ENCODE data around the gene HIC2.
"Not testable (repeated sequence)": the region's sequence is repeated elsewhere in the genome, so short reads cannot be mapped to it uniquely, and the experiment has no call there.

The HIC2 gene

DNA sequence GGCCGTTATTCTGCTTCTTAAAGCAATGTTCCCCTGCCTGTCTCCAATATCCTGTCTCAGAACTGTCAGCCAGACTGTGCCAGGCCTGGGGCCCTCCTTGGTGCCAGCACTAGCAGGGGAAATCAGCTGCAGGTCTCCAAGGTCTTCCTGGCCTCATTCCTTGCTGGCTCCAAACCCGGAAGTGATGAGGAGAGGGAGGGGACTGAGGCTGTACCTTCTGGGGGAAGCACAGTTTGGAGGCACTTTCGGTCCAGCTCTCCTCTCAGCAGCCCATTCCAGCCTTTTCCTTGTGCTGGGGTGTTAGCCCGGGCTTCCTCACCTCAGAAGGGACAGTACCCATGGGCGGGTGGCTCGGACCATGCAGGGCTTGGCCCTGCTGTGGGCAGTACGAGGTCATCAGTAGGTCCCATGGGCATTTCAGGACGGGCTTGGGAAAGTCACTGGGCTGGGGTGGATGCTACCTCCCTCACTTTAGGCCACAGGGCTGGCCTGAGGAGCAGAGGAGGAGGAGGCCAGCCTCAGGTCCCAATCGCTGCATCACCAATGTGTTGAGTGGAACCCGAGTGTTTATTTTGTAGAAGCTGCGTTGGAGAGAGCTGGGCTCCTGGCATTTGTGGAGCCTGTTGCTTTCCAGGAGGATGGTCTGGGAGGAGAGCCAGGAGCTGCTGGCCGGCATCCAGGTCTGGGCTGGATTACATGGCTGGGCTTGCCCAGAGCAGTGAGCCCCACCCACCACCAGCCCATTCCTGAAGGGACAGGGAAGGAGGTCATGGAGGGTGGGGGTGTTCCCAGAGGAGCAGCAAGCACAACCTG is 19.0 kb downstream of the HIC2 start:
- not testable (repeated sequence) for DNase-seq

DNA sequence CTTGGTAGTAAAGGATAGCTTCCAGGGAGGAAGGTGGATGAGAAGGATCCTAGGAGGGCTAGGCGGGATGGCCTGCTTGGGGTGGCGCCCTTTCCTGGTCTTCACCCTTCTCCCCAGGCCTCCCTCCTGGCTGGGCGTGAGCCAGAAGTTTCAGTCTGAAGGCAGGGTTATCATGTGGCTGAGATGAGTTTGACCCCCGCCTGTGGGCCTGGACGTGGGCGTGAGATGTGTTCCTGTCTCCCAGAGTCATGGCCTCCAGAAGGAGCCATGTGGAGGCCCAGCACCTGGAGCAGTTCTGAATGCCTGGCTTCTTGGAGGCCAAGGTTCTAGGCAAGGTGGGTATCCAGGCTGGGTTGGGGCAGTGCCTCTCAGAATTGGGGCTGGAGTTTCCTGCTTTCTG is 20.8 kb downstream of the HIC2 start:
- DNase-seq: not testable (repeated sequence)

GRCh38 chr22:21440018-21440636 is 23.0 kb downstream of the HIC2 start:
- not testable (repeated sequence) for DNase-seq

DNA sequence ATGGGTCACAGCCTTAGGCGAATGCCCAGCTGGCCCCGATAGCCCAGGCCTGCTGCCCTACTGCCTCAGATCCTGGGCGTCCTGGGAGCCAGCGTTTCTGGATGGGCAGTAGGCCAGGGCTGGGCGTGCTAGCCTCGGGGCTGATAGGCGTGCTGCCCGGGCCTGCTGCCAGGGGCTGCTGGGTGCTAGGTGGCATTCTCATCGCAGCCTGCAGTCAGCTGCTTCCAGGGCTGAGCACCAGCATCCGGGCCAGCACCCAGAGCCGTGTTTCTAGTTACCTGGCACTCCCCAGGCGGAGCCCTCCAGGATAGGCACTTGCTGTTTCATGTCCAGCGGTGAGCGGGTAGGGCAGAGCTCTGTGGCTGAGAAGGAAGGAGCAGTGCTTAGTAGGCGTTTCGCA is 23.5 kb downstream of the HIC2 start:
- DNase-seq: not testable (repeated sequence)

- DNase-seq: not testable (repeated sequence)
Observed at GRCh38 chr22:21441170-21441569, 24.0 kb downstream of the HIC2 start.

DNA sequence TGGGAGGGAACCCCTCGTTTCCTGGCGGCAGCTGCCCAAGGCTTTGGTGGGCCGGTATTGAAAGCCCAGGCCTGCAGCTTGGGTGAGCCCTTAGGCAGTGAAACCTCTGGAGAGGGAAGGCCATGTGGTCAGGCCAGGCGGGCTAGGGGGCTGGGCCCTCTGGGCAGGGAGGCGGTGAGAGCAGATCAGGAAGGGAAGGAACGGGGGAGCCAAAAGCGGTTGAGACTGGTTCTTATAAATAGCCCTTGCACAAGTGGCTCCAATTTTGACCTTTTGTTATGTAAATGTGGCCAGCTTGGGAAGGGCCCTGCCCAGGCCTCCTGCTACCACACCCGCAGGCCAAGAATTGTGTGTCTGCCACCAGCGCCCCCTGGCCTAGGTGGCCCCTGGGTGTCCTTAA is 25.0 kb downstream of the HIC2 start:
- not testable (repeated sequence) for DNase-seq

GRCh38 chr22:21442646-21443045 is 25.5 kb downstream of the HIC2 start:
- not testable (repeated sequence) for DNase-seq

- no peak for DNase-seq
Observed at GRCh38 chr22:21443057-21443734, 26.0 kb downstream of the HIC2 start.

DNA sequence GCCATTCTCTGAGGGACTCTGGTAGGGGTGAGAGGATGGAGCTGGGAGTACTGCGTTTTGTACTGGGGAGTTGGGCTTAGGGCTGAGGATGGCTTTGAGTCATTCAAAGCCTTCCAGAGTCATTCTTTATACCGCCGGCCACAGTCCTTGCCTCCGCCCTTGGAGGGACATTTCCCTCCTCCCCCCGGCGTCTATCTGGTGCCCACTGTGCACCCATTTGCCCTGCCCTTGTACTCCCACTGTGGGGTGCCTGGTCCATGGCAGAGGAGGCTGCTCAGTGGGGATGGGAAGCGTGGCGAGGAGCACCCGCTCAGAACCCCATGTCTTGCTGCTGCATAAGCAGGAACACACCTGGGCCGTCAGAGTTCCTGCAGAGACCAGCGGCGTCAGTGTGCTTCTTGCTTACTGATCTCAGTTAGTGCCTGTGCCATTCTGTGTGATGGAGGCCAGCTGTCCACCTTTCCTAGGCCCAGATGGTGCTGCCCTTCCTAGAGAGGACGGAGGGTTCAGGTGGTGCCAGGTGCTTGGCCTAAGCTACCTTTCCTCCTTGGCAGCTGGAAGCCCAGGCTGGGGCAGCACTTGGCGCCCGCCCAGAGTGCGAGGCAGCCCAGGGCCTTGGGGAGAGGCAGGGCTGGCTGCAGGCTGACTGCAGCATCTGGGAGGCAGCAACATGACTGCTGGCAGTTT is 26.7 kb downstream of the HIC2 start:
- no peak for DNase-seq

DNA sequence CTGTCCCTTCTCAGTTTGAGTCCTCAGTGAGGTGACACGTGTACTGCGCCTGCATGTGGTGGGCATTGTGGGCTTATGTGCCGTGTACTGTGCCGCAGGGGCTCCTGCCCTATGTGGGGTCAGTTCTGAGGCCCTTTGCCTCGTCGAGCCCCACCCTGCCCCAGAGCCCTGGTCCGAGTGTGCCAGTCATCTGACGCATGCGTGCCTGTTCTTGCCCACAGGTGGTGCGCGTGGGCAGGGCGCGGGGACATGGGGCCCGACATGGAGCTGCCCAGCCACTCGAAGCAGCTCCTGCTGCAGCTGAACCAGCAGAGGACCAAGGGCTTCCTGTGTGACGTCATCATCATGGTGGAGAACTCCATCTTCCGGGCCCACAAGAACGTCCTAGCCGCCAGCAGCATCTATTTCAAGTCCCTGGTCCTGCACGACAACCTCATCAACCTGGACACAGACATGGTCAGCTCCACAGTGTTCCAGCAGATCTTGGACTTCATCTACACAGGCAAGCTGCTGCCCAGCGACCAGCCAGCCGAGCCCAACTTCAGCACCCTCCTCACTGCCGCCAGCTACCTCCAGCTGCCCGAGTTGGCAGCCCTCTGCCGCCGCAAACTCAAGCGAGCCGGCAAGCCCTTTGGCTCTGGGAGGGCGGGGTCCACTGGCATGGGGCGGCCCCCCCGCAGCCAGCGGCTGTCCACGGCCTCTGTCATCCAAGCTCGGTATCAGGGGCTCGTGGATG is 27.7 kb downstream of the HIC2 start:
- DNase-seq: no peak

- DNase-seq: no peak
Observed at GRCh38 chr22:21445437-21446127, 28.4 kb downstream of the HIC2 start.

DNA sequence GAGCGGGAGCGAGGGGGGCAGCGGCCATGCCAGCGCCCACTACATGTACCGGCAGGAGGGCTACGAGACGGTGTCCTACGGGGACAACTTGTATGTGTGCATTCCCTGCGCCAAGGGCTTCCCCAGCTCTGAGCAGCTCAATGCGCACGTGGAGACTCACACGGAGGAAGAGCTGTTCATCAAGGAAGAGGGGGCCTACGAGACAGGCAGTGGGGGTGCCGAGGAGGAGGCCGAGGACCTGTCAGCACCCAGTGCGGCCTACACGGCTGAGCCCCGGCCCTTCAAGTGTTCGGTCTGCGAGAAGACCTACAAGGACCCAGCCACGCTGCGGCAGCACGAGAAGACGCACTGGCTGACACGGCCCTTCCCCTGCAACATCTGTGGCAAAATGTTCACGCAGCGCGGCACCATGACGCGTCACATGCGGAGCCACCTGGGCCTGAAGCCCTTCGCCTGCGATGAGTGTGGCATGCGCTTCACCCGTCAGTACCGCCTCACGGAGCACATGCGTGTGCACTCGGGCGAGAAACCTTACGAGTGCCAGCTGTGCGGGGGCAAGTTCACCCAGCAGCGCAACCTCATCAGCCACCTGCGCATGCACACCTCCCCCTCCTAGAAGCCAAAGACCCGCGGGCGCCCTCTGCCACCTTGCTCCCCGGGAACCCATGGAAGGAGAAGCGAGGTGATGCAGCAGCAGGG is 29.1 kb downstream of the HIC2 start:
- DNase-seq: no peak

DNA sequence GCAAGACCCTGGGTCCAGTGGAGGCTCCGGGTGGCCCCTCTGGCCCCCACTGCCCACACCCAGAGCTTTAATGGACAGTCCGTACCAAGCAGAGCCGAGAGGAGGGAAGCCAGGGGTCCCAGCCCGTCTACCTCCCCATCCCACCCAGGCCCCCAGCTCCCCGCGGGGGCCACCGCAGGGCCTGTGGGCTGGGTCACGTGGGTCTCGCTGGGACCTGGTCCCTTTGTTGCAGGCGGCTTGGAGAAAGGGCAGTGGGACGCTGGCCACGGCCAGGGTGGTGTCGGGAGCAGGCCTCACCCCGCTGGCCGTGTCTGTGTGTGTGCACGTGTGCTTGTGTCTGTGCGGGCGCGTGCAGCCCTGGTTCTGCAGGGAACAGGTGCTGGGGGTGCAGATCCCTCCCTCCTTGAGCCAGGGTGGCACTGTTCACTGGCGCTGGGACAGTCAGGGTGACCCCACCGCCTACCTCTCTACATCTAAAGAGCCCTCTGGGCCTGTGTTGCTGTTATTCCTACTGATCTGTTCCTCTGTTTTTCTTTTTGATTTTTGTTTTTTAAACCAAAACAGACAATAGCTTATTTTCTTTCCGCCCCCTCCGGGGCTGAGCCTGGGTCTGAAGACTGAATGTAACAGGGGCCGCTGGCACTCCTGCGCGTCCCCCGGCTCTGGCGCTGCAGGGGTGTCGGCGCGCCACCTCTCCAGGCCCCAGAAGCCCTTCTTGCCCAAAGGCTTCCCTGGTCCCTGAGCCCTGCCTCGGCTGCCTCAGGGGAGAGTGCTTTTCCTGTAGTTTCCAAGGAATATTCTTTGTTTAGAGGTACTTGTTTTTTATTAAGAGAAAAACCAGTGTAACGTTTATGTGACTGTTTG is 29.9 kb downstream of the HIC2 start:
- no peak for DNase-seq

GRCh38 chr22:21447694-21448402 is 30.7 kb downstream of the HIC2 start:
- no peak for DNase-seq

GRCh38 chr22:21448627-21449416 is 31.7 kb downstream of the HIC2 start:
- no peak for DNase-seq

DNA sequence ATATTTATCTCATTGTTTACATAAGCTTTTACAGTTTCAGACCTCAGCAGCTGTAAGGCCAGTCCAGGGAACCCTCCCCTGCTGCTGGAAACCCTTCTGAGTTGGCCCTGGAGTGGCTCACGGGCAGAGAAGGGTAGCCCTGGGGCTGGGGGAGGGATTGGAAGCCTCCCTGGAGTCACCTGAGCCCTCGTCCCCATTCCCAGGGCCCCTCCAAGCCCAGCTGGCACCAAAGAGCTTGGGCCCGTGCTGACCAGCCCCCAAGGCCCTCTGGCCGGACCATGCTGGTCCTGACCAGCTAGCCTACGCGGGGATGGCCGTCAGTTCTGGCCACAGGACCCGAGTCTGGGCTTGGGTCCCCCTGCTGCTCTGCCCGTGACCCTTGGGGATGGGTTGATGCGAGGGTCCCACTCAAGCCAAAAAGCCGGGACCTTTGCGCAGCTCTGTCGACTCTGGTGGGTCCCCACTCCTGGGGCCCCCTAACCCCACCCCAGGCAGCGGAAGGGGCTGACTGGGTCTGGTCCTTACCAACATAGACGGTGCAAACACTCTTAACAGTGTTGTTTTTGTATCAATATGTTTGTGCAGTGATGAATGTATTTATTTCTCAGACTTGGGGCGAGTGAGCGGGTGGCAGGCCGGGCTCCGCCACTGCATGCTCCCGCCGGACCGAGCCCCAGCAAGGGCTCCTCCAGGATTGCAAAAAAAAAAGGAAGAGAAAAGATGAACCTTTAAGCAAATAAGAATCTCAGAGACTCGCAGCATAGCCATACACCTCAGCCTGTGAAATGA is 32.6 kb downstream of the HIC2 start:
- no peak for DNase-seq

- DNase-seq: no peak
Observed at GRCh38 chr22:21450320-21450831, 33.2 kb downstream of the HIC2 start.
